Vagina (tissue), 2 donors: ENCODE data around the gene PGAM1.

ENCODE experiments used
- CTCF ChIP-seq, 3 experiments: fragments of 450-650 bp in 2 of 3; fragments of 200-600 bp in 1 of 3; sonication (generic) in 1 of 3; IDR thresholded peaks; one replicate each; pipeline ENCODE4 v1.5.1; 2017 to 2019; ENCODE audit warnings: antibody characterized with exemption in 3 of 3, mild to moderate bottlenecking in 2 of 3, moderate library complexity in 2 of 3
- POLR2A ChIP-seq, 2 donors: fragments of 450-650 bp; IDR thresholded peaks; one replicate each; pipeline ENCODE4 v1.6.1; 2017; ENCODE audit warnings: antibody characterized with exemption in 2 of 2, mild to moderate bottlenecking in 2 of 2, moderate library complexity in 2 of 2
- POLR2AphosphoS5 ChIP-seq, 2 donors: sonication (generic); formaldehyde crosslinking; IDR thresholded peaks; one replicate each; pipeline ENCODE4 v1.9.0; 2017; ENCODE audit warnings: antibody characterized with exemption in 2 of 2, mild to moderate bottlenecking in 2 of 2, low read depth in 1 of 2; ENCODE audit not compliant: insufficient read depth in 1 of 2

GRCh38 chr10:97451605-97452004 is 25.6 kb downstream of the PGAM1 start:
- TF ChIP-seq CTCF (IDR thresholded peaks at IDR 0.05) = no peak
- no peak for TF ChIP-seq POLR2AphosphoS5 (IDR thresholded peaks at IDR 0.05; ENCODE audit: insufficient read depth in 1 of 2, low read depth in 1 of 2)
- no peak for TF ChIP-seq POLR2A (IDR thresholded peaks at IDR 0.05)
